Activated T-helper 2 cell treated with anti-CD3 and anti-CD28 coated beads, Interferon-gamma antibody, Interleukin-2, Interleukin-4, amounts not matched to agents 10 μg/mL and 5 μg/mL and 100 μg/mL, durations not matched to agents 14 hours and 24 hours and 36 hours (primary cell): ENCODE results near the gene ODAD2. TPM values are rescaled to one million over a fixed set of nuclear protein-coding genes. Genes with fewer than 3 reads are reported as not detected.

Experiments used
- DNase-seq: peaks from one replicate; pipeline ENCODE4 v3.0.0; 2021; ENCODE audit warnings: low spot score
- H3K27ac Mint-ChIP-seq: one replicate; pipeline ENCODE4 v1.8.0; 2021; ENCODE audit warnings: mixed read lengths
- H3K27me3 Mint-ChIP-seq: one replicate; pipeline ENCODE4 v1.8.0; 2021; ENCODE audit warnings: low read depth, mixed read lengths
- H3K36me3 Mint-ChIP-seq: one replicate; pipeline ENCODE4 v1.8.0; 2021; ENCODE audit warnings: low read depth, mixed read lengths
- H3K4me1 Mint-ChIP-seq: one replicate; pipeline ENCODE4 v1.8.0; 2021; ENCODE audit warnings: low read depth, mixed read lengths
- H3K4me3 Mint-ChIP-seq: one replicate; pipeline ENCODE4 v1.8.0; 2021; ENCODE audit warnings: low read depth, mild to moderate bottlenecking, moderate library complexity, mixed read lengths
- H3K9me3 Mint-ChIP-seq: one replicate; pipeline ENCODE4 v1.8.0; 2021; ENCODE audit warnings: mixed read lengths
- intact Hi-C: fragments of 100-400 bp; cut with micrococcal nuclease; formaldehyde crosslinking; loops from one replicate; pipeline ENCODE4 v1.15.1; 2023
- total RNA-seq: library from RNA; stranded (reverse); gene quantifications from 2 replicates; pipeline ENCODE4 v1.2.3, GENCODE V29; 2022

Gene ODAD2
- total RNA-seq, 1 donor from 2014 or later = not detected

GRCh38 chr10:27820637-27821036 is 178.2 kb downstream of the ODAD2 start:
- no peak for DNase-seq
- Mint-ChIP-seq H3K4me1 (no peaks in the 10 kb centered on the region), H3K9me3 (no peaks in the 10 kb centered on the region), H3K4me3 (no peak overlapping the region), H3K36me3 (no peaks in the 10 kb centered on the region), H3K27me3 (no peaks in the 10 kb centered on the region), H3K27ac (no peak overlapping the region)
- intact Hi-C loops = no loop called here

DNA sequence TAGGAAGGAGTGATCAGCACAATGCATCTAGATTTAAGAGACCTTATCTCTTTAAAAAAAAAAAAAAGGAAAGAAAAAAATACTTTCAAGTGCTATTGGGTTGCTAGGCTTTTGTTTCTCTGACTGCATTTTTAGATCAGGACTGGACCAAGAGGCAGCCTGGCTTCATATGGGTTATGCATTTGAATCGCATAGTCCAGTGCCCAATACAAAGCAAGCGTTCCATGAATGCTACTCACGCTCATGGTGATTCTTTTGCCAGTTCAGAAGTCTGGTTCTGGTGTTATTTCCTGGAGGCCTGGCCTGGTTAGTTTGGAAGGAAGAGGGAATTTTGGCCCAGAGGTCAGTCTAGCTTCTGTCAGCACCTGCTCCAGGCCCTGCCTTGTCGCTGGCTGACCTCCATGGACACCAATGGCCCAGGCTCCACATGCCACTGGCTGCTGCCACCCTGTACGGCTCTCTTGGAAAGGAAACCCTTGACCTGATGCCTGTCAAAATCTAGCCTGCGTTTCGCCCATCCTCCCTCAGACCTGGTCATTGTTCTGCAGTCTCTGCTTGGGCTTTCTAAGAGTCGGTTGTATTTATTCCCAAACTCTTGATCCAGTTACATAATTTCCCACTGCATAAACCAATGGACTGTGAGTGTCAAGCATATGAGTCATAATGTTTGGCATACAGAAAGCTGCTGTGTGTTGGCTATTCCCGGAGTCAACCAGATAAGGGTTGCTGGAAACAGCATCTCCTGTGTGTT is 178.9 kb downstream of the ODAD2 start:
- H3K27me3 Mint-ChIP-seq = no peaks in the 10 kb centered on the region

GRCh38 chr10:27816320-27816719 is 182.6 kb downstream of the ODAD2 start:
- intact Hi-C loops = no loop called here
- Mint-ChIP-seq H3K4me1 (no peaks in the 10 kb centered on the region), H3K27me3 (no peaks in the 10 kb centered on the region), H3K36me3 (no peaks in the 10 kb centered on the region), H3K9me3 (no peaks in the 10 kb centered on the region), H3K27ac (no peak overlapping the region), H3K4me3 (no peak overlapping the region)
- no peak for DNase-seq

More for the DNA sequence above, 178.9 kb downstream of the ODAD2 start:
- no peak overlapping the region for H3K27ac Mint-ChIP-seq
- H3K9me3 Mint-ChIP-seq = no peaks in the 10 kb centered on the region
- no peak for DNase-seq
- intact Hi-C loops = no loop called here
- no peak overlapping the region for H3K4me3 Mint-ChIP-seq
- no peaks in the 10 kb centered on the region for H3K36me3 Mint-ChIP-seq
- no peaks in the 10 kb centered on the region for H3K4me1 Mint-ChIP-seq

- Mint-ChIP-seq H3K4me3 (no peak overlapping the region), H3K4me1 (no peaks in the 10 kb centered on the region), H3K9me3 (no peaks in the 10 kb centered on the region), H3K36me3 (no peaks in the 10 kb centered on the region), H3K27me3 (no peaks in the 10 kb centered on the region), H3K27ac (no peak overlapping the region)
- no peak for DNase-seq
- intact Hi-C loops = no loop called here
Measured at GRCh38 chr10:27815846-27816245, 183.0 kb downstream of the ODAD2 start.

- Mint-ChIP-seq H3K27ac (no peak overlapping the region), H3K27me3 (no peaks in the 10 kb centered on the region), H3K36me3 (no peaks in the 10 kb centered on the region), H3K9me3 (no peaks in the 10 kb centered on the region), H3K4me3 (no peak overlapping the region), H3K4me1 (no peaks in the 10 kb centered on the region)
- DNase-seq = no peak
- intact Hi-C loops = no loop called here
Measured at GRCh38 chr10:27815261-27815660, 183.6 kb downstream of the ODAD2 start.

DNA sequence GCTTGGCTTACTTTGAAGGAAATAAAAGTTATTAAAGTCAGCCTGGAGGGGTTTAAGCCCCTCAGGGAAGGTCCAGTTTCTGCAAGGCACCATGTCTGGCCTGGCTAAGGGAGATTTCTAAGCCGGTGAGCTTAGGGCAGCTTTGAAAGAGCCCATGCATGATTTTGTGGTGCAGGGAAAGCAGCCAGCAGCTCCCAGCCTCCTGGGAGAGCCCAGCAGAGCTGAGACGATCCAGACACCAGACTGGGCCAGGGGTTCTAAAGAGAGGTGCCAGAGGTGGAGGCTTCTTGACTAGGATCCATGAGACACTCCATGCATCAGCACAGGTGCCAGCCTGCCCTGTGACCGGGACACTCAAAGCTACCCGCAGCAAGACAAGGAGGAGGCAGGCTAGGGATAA is 193.7 kb downstream of the ODAD2 start:
- Mint-ChIP-seq H3K9me3 (no peaks in the 10 kb centered on the region), H3K27me3 (peaks cover 2% of the 10 kb centered on the region), H3K36me3 (no peaks in the 10 kb centered on the region), H3K27ac (no peak overlapping the region), H3K4me1 (no peaks in the 10 kb centered on the region), H3K4me3 (no peak overlapping the region)
- intact Hi-C loops = no loop called here
- DNase-seq = no peak

DNA sequence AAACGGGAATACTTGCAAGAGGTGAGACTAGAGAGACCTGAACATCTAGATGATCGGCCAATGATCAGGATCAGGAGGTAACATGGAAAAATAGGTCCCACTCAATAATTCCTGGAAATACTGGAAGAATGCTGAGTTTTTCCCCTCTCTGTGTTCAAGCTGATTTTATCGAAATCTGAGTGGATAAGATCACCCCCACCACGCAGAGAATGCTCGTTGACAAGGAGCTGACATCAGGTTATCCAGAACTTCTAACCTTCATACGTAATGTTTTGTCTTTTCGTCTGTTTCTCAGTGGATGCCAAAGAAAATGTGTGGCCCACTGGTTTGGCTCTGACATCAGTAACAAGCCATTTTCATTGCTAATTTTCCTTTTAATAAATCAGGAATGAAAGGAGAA is 194.7 kb downstream of the ODAD2 start:
- Mint-ChIP-seq H3K36me3 (no peaks in the 10 kb centered on the region), H3K9me3 (no peaks in the 10 kb centered on the region), H3K4me1 (no peaks in the 10 kb centered on the region), H3K4me3 (no peak overlapping the region), H3K27me3 (peaks cover 5% of the 10 kb centered on the region), H3K27ac (no peak overlapping the region)
- no peak for DNase-seq
- intact Hi-C loops = no loop called here

DNA sequence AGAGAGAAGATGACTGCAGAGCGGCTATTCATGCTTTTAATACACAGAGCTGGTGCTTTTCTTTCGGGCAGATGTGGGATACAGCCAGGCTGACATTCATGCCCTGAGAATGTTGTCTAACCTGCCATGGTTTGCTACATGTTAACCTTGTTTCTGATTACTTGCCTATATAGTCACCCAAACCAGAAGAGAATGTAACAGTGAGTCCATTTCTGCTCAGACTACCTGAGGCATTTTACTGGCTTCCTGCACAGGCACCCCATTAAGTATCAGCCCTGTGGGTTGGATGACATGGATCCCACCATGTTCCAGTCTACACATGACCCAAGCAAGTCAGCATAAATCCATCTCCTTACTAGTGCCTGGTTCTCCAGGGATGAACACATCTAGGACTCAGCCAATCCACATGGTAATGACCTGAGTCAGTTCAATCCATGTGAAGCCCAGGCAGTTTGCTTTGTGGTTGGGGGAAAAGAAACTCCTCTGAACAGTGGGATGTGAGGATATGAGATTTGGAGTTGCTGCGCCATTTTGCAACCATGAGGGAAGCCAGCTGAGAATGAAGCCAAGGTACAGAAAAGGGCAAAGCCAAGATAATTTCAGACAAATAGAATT is 197.6 kb downstream of the ODAD2 start:
- peaks cover 5% of the 10 kb centered on the region for H3K27me3 Mint-ChIP-seq
- H3K27ac Mint-ChIP-seq = no peak overlapping the region
- no peak overlapping the region for H3K4me3 Mint-ChIP-seq
- intact Hi-C loops = no loop called here
- no peaks in the 10 kb centered on the region for H3K9me3 Mint-ChIP-seq
- no peak for DNase-seq
- no peaks in the 10 kb centered on the region for H3K36me3 Mint-ChIP-seq
- no peaks in the 10 kb centered on the region for H3K4me1 Mint-ChIP-seq

DNA sequence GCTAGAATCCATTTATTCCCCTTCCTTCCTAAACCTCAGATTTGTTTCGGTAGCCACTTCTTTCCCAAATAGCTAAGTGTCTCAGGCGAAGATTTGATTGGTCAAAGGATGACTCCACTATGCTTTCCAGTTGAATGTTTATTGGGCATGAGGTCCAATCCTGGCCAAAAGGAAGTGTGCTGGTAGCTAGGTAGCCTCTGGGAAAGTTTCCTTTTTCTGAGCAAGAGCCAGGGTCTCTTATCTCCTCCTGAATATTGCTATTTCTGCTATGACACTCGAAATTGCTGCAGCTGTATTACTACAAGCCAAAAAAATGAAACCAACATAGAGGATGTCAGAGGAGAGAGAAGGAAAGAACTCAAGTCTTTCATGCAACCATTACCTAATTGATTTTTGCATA is 199.8 kb downstream of the ODAD2 start:
- Mint-ChIP-seq H3K4me1 (no peaks in the 10 kb centered on the region), H3K27ac (no peak overlapping the region), H3K9me3 (no peaks in the 10 kb centered on the region), H3K36me3 (no peaks in the 10 kb centered on the region), H3K4me3 (no peak overlapping the region), H3K27me3 (peaks cover 5% of the 10 kb centered on the region)
- intact Hi-C loops = no loop called here
- DNase-seq = no peak

DNA sequence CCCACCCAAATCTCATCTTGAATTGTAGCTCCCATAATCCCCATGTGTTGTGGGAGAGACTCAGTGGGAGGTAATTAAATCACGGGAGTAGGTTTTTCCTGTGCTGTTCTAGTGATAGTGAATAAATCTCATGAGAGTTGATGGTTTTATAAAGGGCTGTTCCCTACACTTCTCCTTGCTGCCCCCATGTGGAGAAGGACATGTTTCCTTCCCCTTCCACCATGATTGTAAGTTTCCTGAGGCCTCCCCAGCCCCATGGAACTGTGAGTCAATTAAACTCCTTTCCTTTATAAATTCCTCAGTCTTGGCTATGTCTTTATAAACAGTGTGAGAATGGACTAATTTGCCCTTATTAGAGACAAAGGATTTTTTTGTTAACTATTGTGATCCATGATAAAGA is 204.7 kb downstream of the ODAD2 start:
- DNase-seq = no peak
- H3K4me1 Mint-ChIP-seq = no peaks in the 10 kb centered on the region
- intact Hi-C loops = no loop called here
- H3K4me3 Mint-ChIP-seq = no peak overlapping the region
- H3K27me3 Mint-ChIP-seq = no peaks in the 10 kb centered on the region
- no peaks in the 10 kb centered on the region for H3K36me3 Mint-ChIP-seq
- no peaks in the 10 kb centered on the region for H3K9me3 Mint-ChIP-seq
- H3K27ac Mint-ChIP-seq = no peak overlapping the region

DNA sequence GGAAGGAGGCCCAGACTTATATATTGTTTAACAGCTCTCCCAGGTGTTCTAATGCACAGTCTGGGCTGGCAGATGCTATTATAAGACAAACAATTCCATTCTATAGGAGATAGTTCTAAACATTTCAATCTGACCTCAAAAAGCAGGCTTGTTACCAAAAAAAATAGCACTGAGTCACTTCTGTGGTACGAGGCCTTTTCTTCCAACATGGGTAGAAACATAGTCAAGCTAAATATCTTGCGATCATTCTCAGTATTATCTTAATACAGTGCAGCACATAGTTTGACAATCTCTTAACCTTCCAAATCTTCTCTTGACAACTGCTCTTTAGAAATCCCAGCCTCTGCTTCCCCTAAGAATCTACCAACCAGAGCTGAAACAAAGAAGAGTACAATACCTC is 206.7 kb downstream of the ODAD2 start:
- no peaks in the 10 kb centered on the region for H3K9me3 Mint-ChIP-seq
- no peaks in the 10 kb centered on the region for H3K36me3 Mint-ChIP-seq
- intact Hi-C loops = no loop called here

DNA sequence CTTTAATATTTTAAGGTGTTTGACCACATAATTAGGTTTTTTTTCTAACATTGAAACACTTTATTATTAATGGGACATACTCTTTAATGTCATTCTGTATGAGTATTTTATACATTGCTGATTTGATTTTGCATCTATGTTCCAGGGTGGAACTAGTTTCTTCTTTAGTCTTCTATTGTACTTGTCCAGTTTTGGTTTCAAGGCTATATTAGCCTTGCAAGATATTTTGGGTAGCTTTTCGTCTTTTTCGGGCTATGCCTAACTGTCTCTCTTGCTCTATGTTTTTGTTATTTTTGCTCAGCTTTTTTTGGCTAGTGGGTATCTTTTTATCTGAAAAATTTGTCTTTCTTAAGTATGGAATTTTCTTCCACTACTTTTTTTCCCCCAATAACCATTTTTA is 214.6 kb downstream of the ODAD2 start:
- H3K27me3 Mint-ChIP-seq = peaks cover 13% of the 10 kb centered on the region
- no peak overlapping the region for H3K4me3 Mint-ChIP-seq
- no peaks in the 10 kb centered on the region for H3K4me1 Mint-ChIP-seq
- H3K27ac Mint-ChIP-seq = no peak overlapping the region
- intact Hi-C loops = no loop called here
- H3K9me3 Mint-ChIP-seq = no peaks in the 10 kb centered on the region
- no peak for DNase-seq
- no peaks in the 10 kb centered on the region for H3K36me3 Mint-ChIP-seq

More for the DNA sequence above, 206.7 kb downstream of the ODAD2 start:
- Mint-ChIP-seq H3K27ac (no peak overlapping the region), H3K27me3 (no peaks in the 10 kb centered on the region), H3K4me1 (no peaks in the 10 kb centered on the region), H3K4me3 (no peak overlapping the region)
- DNase-seq = no peak

DNA sequence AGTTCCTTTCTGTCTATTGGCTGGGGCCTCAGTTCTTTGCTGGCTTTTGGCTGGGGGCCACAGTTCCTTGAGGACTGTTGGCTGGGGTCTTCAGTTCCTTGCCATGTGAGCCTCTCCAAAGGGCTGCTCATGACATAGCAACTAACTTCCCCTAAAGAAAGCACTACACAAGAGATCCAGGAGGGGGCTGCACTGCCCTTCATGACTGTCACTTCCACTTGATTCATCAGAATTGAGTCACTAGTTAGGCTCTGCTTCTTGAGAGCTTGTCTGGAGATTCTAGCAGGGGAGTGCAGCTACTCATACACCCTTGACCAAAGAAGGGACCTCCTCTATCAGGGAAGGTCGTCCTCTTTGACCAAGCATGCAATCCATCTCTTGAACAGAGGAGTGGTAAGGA is 215.2 kb downstream of the ODAD2 start:
- intact Hi-C loops = no loop called here
- H3K36me3 Mint-ChIP-seq = no peaks in the 10 kb centered on the region
- H3K27ac Mint-ChIP-seq = no peak overlapping the region
- no peaks in the 10 kb centered on the region for H3K4me1 Mint-ChIP-seq
- no peak overlapping the region for H3K4me3 Mint-ChIP-seq
- H3K9me3 Mint-ChIP-seq = no peaks in the 10 kb centered on the region
- peaks cover 13% of the 10 kb centered on the region for H3K27me3 Mint-ChIP-seq
- DNase-seq = no peak
